Stimulated activated CD8-positive, alpha-beta memory T cell treated with anti-CD3 and anti-CD28 coated beads, Interleukin-12 subunit alpha, Interleukin-12 subunit beta, amount 100 ng/mL, for 24 hours (primary cell): ENCODE results near the gene AGL.
"Not testable (repeated sequence)": the region's sequence is repeated elsewhere in the genome, so short reads cannot be mapped to it uniquely, and the experiment has no call there.

Experiments
- DNase-seq: peaks from one replicate; pipeline ENCODE4 v3.0.0-alpha.2; 2020; ENCODE audit errors: extremely low read depth

AGL gene

GRCh38 chr1:99851850-99852454, 1.8 kb downstream of the AGL start:
- no peak for DNase-seq

DNA sequence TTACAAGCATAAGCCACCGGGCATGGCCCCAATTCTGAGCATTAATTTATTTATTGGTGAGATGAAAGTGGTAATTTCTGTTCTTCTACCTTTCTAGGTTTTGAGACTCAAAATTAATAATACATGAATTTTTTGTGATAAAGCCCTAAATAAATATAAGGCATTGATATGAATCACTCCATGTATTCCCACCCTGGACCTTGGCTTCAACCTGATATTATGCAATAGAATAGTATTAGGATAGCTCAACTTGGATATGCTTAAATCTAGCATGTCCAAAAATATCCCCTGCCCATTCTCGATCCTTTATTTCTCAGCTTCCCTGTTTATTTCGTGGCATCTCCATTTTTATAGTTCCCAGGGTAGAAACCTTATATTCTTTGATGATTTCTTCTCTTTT, 2.5 kb downstream of the AGL start:
- DNase-seq = no peak

DNA sequence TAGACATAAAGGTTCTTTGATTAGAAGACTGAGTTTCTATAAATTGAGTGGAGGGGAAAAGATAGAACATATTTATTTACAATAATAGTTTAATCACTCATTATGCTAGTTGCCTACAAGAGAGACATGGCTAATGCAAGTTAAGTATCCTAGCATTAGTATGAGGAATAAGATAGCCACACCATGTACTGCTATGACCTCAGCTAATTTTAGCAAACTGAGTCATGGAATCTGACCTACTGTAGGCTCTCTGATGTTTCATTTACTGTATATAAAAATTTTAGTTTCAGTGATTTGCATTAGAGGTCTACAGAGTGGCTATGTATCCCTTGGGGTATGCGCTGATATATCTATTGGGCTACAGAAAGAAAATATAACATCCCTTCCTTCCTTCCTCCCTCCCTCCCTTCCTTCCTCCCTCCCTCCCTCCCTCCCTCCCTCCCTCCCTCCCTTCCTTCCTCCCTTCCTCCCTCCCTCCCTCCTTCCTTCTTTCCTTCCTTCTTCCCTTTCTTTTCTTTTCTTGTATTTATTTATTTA, 5.8 kb downstream of the AGL start:
- no peak for DNase-seq

- DNase-seq = not testable (repeated sequence)
Measured at GRCh38 chr1:99857041-99857440, 6.9 kb downstream of the AGL start.

DNA sequence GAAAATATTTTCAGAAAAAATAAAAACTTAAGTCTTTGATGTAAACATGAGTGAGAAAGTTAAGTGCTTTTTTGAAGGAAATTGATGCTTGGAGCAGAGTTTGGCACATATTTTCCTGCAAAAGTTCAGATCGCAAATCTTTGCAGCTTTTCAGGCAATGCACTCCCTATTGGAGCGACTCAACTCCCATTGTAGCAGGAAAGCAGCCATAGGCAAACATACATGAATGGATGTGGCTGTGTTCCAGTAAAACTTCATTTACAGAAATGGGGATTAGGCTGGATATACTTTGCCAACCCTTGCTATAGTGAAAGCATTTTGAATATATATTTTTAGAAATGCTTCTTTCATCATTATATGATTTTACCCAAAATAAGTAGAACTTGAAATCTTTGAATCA, 8.1 kb downstream of the AGL start:
- no peak for DNase-seq

DNA sequence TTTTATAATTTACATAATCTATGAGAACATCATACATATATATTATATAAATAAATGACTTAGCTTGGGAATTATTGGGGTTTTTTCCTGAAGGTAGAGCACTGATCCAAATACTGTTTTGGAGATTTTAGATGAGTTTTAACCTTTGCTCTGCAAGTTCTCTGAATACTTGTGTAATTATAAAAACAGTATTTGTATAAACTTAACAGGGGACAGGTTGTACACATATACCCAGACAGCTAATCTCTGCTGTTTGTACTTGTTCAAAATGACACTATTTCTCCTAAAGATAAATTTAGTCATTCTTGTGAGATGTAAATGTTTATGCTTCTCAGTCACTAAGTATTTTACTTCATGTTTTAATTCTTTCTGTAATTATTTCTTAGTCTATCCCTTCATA, 8.7 kb downstream of the AGL start:
- no peak for DNase-seq

GRCh38 chr1:99860703-99861102, 10.5 kb downstream of the AGL start:
- no peak for DNase-seq

DNA sequence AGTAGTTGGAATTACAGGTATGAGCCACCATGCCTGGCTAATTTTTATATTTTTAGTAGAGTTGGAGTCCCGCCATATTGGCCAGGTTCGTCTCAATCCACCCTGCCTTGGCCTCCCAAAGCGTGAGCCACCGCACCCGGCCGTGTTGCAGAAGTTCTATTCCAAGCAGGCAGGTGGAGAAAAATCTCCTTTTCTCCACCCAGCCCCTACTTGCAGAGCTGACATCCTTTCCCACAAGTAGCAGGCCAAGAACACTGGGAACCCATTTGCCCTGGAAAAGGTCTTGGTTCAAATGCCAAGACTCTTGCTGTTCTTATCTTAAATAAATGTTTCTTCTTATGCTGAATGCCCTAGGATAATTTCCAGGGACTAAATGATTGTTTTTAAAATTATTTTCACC, 17.5 kb downstream of the AGL start:
- DNase-seq = no peak

DNA sequence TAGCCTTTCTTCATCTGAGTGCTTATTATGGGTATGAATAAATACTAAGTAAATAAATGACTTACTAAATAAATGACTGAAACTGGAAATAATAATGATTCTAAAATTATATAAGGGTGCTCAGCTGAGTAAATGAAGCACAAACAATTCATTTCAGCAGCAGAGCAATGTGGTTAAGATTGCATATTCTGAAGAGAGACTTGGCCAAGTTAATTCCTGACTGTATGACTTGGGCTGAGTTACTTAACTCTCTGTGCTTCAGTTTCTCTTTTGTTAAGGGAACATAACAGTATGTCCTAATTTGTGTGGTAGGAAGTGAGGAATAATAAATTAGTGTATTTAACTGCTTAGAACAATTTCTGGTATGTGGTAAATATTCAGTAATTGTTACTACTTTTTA, 19.1 kb downstream of the AGL start:
- no peak for DNase-seq

DNA sequence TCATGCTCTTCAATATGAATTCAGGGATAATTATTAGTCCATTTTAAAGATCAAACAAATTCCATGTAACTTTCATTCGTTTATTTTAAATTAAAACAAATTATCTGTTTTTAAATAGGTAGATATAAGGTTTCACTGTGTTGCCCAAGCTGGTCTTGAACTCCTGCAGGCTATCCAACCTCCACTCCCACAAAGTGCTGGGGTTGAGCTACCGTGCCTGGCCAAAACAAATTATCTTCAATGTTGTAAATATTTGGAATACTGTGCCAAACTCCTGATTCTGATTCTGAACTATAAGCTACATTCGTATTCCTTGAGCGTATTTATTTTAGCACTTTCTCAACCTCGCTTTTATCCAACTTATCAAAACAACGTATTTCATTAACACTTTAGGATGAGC, 19.6 kb downstream of the AGL start:
- no peak for DNase-seq

GRCh38 chr1:99872063-99872462, 21.9 kb downstream of the AGL start:
- no peak for DNase-seq

GRCh38 chr1:99877568-99877967, 27.4 kb downstream of the AGL start:
- no peak for DNase-seq

DNA sequence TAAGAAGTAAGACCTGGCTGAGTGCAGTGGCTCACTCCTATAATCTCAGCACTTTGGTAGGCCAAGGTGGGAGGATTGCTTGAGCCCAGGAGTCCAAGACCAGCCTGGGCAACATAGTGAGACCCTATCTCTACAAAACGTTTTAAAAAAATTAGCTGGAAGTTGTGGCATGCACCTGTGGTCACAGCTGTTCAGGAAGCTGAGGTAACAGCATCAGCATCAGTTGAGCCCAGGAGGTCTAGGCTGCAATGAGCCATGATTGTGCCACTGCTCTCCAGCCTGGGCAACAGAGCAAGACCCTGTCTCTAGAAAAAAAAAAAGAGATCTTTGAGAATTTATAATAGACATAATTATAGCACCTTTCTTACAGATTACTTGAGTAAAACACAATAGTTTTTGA, 36.0 kb downstream of the AGL start:
- DNase-seq = no peak

DNA sequence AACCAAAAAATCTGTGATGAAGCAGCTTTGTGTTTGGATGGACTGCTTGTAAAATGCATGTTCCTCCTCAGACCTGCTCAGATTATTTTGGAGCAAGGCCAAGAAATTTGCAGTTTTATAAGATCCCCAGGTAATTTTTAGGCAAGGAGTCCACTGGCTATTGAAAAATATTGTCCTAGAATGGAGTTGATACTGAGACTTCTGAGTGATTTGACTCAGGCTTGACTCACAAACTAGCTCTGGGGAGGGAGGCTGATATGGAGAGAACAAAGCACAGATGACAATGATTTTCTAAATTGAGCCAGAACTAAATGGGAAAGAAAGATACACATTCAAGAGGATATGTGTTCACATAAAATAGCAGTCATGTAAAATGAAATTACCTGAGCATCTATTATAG, 36.7 kb downstream of the AGL start:
- DNase-seq = no peak

- no peak for DNase-seq
Measured at GRCh38 chr1:99887890-99888289, 37.7 kb downstream of the AGL start.

DNA sequence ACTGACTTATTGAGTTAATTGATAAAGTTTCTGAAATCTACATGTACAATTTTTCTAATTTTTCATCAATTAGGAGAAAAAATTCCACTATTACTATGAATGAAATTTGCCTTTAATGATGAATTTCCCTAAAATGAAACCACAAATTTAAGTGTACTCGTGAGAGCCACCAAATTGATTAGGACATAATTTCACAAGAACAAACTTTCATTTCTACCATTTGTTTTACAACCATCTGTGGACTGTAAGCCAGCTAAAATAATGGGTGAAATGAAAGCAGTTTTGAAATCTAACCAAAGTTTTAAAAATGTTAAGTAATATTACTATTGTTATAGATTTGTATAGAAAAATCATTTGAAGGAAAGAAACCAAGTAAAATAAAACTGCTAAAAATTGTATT, 41.8 kb downstream of the AGL start:
- DNase-seq = no peak

DNA sequence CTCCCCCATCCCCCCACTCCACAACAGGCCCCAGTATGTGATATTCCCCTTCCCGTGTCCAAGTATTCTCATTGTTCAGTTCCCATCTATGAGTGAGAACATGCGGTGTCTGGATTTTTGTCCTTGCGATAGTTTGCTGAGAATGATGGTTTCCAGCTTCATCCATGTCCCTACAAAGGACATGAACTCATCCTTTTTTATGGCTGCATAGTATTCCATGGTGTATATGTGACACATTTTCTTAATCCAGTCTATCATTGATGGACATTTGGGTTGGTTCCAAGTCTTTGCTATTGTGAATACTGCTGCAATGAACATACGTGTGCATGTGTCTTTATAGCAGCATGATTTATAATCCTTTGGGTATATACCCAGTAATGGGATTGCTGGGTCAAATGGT, 53.1 kb downstream of the AGL start:
- DNase-seq = not testable (repeated sequence)

GRCh38 chr1:99906535-99906934, 56.4 kb downstream of the AGL start:
- DNase-seq = no peak

DNA sequence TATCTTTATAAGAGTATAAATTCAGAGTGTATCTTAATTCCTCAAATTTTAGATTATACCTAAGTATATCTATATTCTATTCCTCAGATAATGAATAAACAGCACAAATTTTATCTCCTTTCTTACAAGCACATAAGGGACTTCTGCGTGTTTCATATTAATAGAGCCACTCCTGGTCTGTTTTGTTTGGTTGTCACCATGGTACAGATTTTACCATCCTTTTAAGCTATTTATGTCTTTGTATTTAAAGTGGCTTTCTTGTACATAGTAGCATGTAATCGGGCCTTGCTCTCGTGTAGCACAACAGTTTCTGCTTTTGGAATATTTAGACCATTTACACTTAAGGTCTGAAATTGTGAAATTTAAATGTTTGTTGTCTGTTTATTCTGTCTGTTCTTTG, 67.1 kb downstream of the AGL start:
- no peak for DNase-seq

- DNase-seq = no peak
Measured at GRCh38 chr1:99919220-99919619, 69.1 kb downstream of the AGL start.

DNA sequence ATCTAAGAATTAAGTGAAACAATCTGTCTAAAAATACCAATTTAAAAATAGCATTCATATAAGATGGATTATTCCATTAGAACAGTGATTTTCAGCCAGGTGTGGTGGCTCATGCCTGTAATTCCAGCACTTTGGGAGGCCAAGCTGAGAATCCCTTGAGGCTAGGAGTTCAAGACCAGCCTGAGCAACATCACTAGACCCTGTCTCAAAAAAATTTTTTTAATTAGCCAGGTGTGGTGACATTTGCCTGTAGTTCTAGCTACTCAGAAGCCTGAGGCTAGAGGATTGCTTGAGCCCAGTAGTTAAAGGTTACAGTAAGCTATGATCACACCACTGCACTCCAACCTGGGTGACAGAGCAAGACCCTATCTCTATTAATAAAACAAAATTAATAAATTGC, 84.6 kb downstream of the AGL start:
- no peak for DNase-seq

- no peak for DNase-seq
Measured at GRCh38 chr1:99935534-99935933, 85.4 kb downstream of the AGL start.

- no peak for DNase-seq
Measured at GRCh38 chr1:99936071-99936470, 85.9 kb downstream of the AGL start.

GRCh38 chr1:99942723-99943122, 92.6 kb downstream of the AGL start:
- DNase-seq = no peak
